GM12878 (cell line): ENCODE measurements around the gene KCTD8.

Experiments
- CHD2 ChIP-seq: IDR thresholded peaks from 2 replicates; pipeline ENCODE4 v1.6.1; 2011; ENCODE audit warnings: low read depth, low read length, improper control_type of control experiment, borderline replicate concordance
- EP300 ChIP-seq, 2 experiments: fragments of 150-350 bp in 1 of 2; IDR thresholded peaks; 2 replicates each; pipeline ENCODE4 v1.6.1; 2011 to 2012; ENCODE audit warnings: low read depth in 2 of 2, low read length in 2 of 2, borderline replicate concordance in 1 of 2, improper control_type of control experiment in 1 of 2, inconsistent platforms in 1 of 2; ENCODE audit not compliant: control insufficient read depth in 1 of 2
- ETV6 ChIP-seq, 2 experiments: fragments of 450-650 bp in 1 of 2; IDR thresholded peaks in 1 of 2; conservative IDR thresholded peaks in 1 of 2; 2 replicates each; pipeline ENCODE4 v1.6.1; 2014; ENCODE audit warnings: antibody characterized with exemption in 1 of 2, borderline replicate concordance in 1 of 2, low read depth in 1 of 2, mild to moderate bottlenecking in 1 of 2, moderate library complexity in 1 of 2
- FOXK2 ChIP-seq: fragments of 450-650 bp; IDR thresholded peaks from 2 replicates; pipeline ENCODE4 v1.6.1; 2017; ENCODE audit warnings: mild to moderate bottlenecking, moderate library complexity
- PAX8 ChIP-seq: fragments of 450-650 bp; IDR thresholded peaks from 2 replicates; pipeline ENCODE4 v1.6.1; 2017; ENCODE audit warnings: mild to moderate bottlenecking, moderate library complexity
- POLR2A ChIP-seq: IDR thresholded peaks from 2 replicates; pipeline ENCODE4 v1.6.1; 2011; ENCODE audit warnings: low read depth, mild to moderate bottlenecking, low read length
- RCOR1 ChIP-seq: conservative IDR thresholded peaks from 2 replicates; pipeline ENCODE4 v1.6.1; 2012; ENCODE audit warnings: low read depth, low read length, improper control_type of control experiment
- ZBTB33 ChIP-seq: fragments of 450-650 bp; IDR thresholded peaks from 2 replicates; pipeline ENCODE4 v1.6.1; 2017; ENCODE audit warnings: mild to moderate bottlenecking
- TF ChIP-seq, protein P1 (sequence below): IDR thresholded peaks from 2 replicates; pipeline ENCODE4 v1.6.1; 2011; ENCODE audit warnings: low read depth, low read length, improper control_type of control experiment, borderline replicate concordance
- TF ChIP-seq, protein P2 (sequence below): fragments of 450-650 bp; IDR thresholded peaks from 2 replicates; pipeline ENCODE4 v1.6.1; 2017; ENCODE audit warnings: low read depth, mild to moderate bottlenecking, moderate library complexity
- TF ChIP-seq, protein P3 (sequence below), 3 experiments: IDR thresholded peaks in 2 of 3; conservative IDR thresholded peaks in 1 of 3; 2 replicates each; pipeline ENCODE4 v1.5.1; 2011; ENCODE audit warnings: low read depth in 3 of 3, low read length in 3 of 3, mild to moderate bottlenecking in 3 of 3, control low read depth in 2 of 3, moderate library complexity in 2 of 3, inconsistent platforms in 1 of 3, mixed read lengths in 1 of 3; ENCODE audit not compliant: control insufficient read depth in 2 of 3, insufficient read depth in 1 of 3; ENCODE audit errors: extremely low read depth in 1 of 3

DNA sequence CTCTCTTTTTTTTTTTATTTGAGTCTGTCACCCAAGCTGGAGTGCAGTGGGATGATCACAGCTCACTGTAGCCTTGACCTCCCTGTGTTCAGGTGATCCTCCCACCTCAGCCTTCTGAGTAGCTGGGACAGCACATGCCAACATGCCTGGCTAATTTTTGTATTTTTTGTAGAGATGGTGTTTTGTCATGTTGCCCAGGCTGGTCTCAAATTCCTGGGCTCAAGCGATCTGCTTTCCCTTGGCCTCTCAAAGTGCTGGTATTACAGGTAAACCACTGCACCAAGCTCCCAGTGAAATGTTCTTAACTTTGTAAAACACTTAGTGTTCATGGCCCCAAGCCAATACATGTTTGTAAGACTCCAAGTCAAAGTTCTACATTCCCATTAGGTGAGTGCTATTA lies 316.1 kb downstream of the KCTD8 start:
- TF ChIP-seq, protein P1, sequence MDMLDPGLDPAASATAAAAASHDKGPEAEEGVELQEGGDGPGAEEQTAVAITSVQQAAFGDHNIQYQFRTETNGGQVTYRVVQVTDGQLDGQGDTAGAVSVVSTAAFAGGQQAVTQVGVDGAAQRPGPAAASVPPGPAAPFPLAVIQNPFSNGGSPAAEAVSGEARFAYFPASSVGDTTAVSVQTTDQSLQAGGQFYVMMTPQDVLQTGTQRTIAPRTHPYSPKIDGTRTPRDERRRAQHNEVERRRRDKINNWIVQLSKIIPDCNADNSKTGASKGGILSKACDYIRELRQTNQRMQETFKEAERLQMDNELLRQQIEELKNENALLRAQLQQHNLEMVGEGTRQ = no peak
- TF ChIP-seq RCOR1 = no peak
- no peak for TF ChIP-seq EP300 (IDR thresholded peaks at IDR 0.05; ENCODE audit: borderline replicate concordance in 1 of 2, control insufficient read depth in 1 of 2, low read depth in 2 of 2, low read length in 2 of 2)
- TF ChIP-seq, protein P2, sequence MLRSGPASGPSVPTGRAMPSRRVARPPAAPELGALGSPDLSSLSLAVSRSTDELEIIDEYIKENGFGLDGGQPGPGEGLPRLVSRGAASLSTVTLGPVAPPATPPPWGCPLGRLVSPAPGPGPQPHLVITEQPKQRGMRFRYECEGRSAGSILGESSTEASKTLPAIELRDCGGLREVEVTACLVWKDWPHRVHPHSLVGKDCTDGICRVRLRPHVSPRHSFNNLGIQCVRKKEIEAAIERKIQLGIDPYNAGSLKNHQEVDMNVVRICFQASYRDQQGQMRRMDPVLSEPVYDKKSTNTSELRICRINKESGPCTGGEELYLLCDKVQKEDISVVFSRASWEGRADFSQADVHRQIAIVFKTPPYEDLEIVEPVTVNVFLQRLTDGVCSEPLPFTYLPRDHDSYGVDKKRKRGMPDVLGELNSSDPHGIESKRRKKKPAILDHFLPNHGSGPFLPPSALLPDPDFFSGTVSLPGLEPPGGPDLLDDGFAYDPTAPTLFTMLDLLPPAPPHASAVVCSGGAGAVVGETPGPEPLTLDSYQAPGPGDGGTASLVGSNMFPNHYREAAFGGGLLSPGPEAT = no peak
- TF ChIP-seq CHD2 = no peak
- no peak for TF ChIP-seq ETV6 (conservative IDR thresholded peaks at IDR 0.05 in 1 of 2, IDR thresholded peaks at IDR 0.05 in 1 of 2; ENCODE audit: borderline replicate concordance in 1 of 2, low read depth in 1 of 2)
- TF ChIP-seq, protein P3, sequence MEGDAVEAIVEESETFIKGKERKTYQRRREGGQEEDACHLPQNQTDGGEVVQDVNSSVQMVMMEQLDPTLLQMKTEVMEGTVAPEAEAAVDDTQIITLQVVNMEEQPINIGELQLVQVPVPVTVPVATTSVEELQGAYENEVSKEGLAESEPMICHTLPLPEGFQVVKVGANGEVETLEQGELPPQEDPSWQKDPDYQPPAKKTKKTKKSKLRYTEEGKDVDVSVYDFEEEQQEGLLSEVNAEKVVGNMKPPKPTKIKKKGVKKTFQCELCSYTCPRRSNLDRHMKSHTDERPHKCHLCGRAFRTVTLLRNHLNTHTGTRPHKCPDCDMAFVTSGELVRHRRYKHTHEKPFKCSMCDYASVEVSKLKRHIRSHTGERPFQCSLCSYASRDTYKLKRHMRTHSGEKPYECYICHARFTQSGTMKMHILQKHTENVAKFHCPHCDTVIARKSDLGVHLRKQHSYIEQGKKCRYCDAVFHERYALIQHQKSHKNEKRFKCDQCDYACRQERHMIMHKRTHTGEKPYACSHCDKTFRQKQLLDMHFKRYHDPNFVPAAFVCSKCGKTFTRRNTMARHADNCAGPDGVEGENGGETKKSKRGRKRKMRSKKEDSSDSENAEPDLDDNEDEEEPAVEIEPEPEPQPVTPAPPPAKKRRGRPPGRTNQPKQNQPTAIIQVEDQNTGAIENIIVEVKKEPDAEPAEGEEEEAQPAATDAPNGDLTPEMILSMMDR (IDR thresholded peaks at IDR 0.05 in 2 of 3, conservative IDR thresholded peaks at IDR 0.05 in 1 of 3; ENCODE audit: control insufficient read depth in 2 of 3, extremely low read depth in 1 of 3, insufficient read depth in 1 of 3, low read depth in 3 of 3, low read length in 3 of 3) = no peak
- no peak for TF ChIP-seq ZBTB33
- TF ChIP-seq PAX8 = no peak
- TF ChIP-seq FOXK2 = no peak
- no peak for TF ChIP-seq POLR2A
